K562 (cell line): ENCODE data around the gene RAD50. TPM values are rescaled to one million over a fixed set of nuclear protein-coding genes. Genes with fewer than 3 reads are reported as not detected.

Source experiments
- ELF4 ChIP-seq: fragments of 450-650 bp; formaldehyde crosslinking; IDR thresholded peaks from 2 replicates; pipeline ENCODE4 v1.4.0; 2022; ENCODE audit warnings: missing genetic modification characterization
- GATAD2A ChIP-seq: fragments of 450-650 bp; IDR thresholded peaks from 2 replicates; pipeline ENCODE4 v1.6.1; 2017
- HDAC6 ChIP-seq: IDR thresholded peaks from 2 replicates; pipeline ENCODE4 v1.6.1; 2012; ENCODE audit warnings: low read depth, mild to moderate bottlenecking, control low read depth, inconsistent platforms, low read length, moderate library complexity
- HNRNPK ChIP-seq: fragments of 200-400 bp; formaldehyde crosslinking; IDR thresholded peaks from one replicate; pipeline ENCODE4 v1.6.1; 2018; ENCODE audit warnings: mild to moderate bottlenecking, low read depth, low read length; ENCODE audit not compliant: poor library complexity, severe bottlenecking
- MAFK ChIP-seq: IDR thresholded peaks from 2 replicates; pipeline ENCODE4 v1.6.1; 2011; ENCODE audit warnings: low read length, improper control_type of control experiment
- MTA1 ChIP-seq: fragments of 450-650 bp; IDR thresholded peaks from 2 replicates; pipeline ENCODE4 v1.6.1; 2017; ENCODE audit warnings: borderline replicate concordance
- NFATC3 ChIP-seq: fragments of 450-650 bp; IDR thresholded peaks from 2 replicates; pipeline ENCODE4 v1.6.1; 2017; ENCODE audit warnings: mild to moderate bottlenecking
- RBFOX2 ChIP-seq: fragments of 200-400 bp; formaldehyde crosslinking; IDR thresholded peaks from 2 replicates; pipeline ENCODE4 v1.6.1; 2017; ENCODE audit warnings: low read depth, mild to moderate bottlenecking, low read length, moderate library complexity
- SMAD1 ChIP-seq: fragments of 150-350 bp; IDR thresholded peaks from 2 replicates; pipeline ENCODE4 v1.6.1; 2014; ENCODE audit warnings: low read length, low read depth; ENCODE audit not compliant: partially characterized antibody
- SMAD3 ChIP-seq: fragments of 450-650 bp; formaldehyde crosslinking; conservative IDR thresholded peaks from 2 replicates; pipeline ENCODE4 v1.4.0; 2020; ENCODE audit warnings: mild to moderate bottlenecking
- SMARCA4 ChIP-seq: fragments of 450-650 bp; IDR thresholded peaks from 2 replicates; pipeline ENCODE4 v1.6.1; 2016
- SMARCC2 ChIP-seq: fragments of 450-650 bp; IDR thresholded peaks from 2 replicates; pipeline ENCODE4 v1.6.1; 2017; ENCODE audit warnings: antibody characterized with exemption, moderate library complexity, mild to moderate bottlenecking, low read depth
- TAL1 ChIP-seq: fragments of 450-650 bp; IDR thresholded peaks from 2 replicates; pipeline ENCODE4 v1.6.1; 2016; ENCODE audit warnings: mild to moderate bottlenecking
- ZMIZ1 ChIP-seq, 2 experiments: fragments of 150-350 bp in 1 of 2; IDR thresholded peaks; 2 replicates each; pipeline ENCODE4 v1.6.1; 2012 to 2016; ENCODE audit warnings: low read depth in 2 of 2, low read length in 2 of 2, mild to moderate bottlenecking in 1 of 2, moderate library complexity in 1 of 2
- ZNF146 ChIP-seq: IDR thresholded peaks from one replicate; pipeline ENCODE4 v1.6.1; 2018; ENCODE audit warnings: missing compliant biosample characterization; ENCODE audit not compliant: unreplicated experiment
- ZNF217 ChIP-seq: sonication (generic); formaldehyde crosslinking; IDR thresholded peaks from 2 replicates; pipeline ENCODE4 v1.8.0; 2022; ENCODE audit warnings: mild to moderate bottlenecking, missing genetic modification reagents
- ZNF23 ChIP-seq: fragments of 250-450 bp; sonication (Bioruptor Pico); IDR thresholded peaks from 2 replicates; pipeline ENCODE4 v1.4.0; 2020; ENCODE audit warnings: mild to moderate bottlenecking
- ZNF24 ChIP-seq: fragments of 450-650 bp; IDR thresholded peaks from 2 replicates; pipeline ENCODE4 v1.6.1; 2016
- ZNF316 ChIP-seq: fragments of 450-650 bp; IDR thresholded peaks from 2 replicates; pipeline ENCODE4 v1.6.1; 2016
- ZNF551 ChIP-seq: fragments of 250-450 bp; sonication (Bioruptor Pico); IDR thresholded peaks from 2 replicates; pipeline ENCODE4 v1.5.0; 2021; ENCODE audit warnings: mild to moderate bottlenecking, moderate library complexity
- polyA plus RNA-seq, 8 experiments: library from polyadenylated mRNA; depleted of rRNA in 4 of 8; stranded (reverse) in 5 of 8; unstranded in 3 of 8; fragments of >200 nt; fragmentation: Nextera tagmentation in 2 of 8; fragmentation: Illumina TruSeq in 1 of 8; extraction: Ambion mirVana in 2 of 8; extraction: Trizol in 1 of 8; gene quantifications; 2 replicates each; pipeline versions ENCODE4 v1.2.1 to v1.2.3, GENCODE V29; 2011 to 2014; ENCODE audit warnings: inconsistent platforms in 1 of 8, missing spikeins in 1 of 8
- total RNA-seq, 7 experiments: library from RNA; depleted of rRNA in 6 of 7; stranded (reverse); fragments of >200 nt in 6 of 7; fragmentation: Illumina TruSeq in 2 of 7; extraction: Trizol in 2 of 7; gene quantifications; 2 replicates each; pipeline versions ENCODE4 v1.2.1 to v1.2.3, GENCODE V29; 2011 to 2021; ENCODE audit warnings: low replicate concordance in 1 of 7
- TF ChIP-seq, protein P1 (sequence below), 2 experiments: fragments of 450-650 bp; IDR thresholded peaks; 2 replicates each; pipeline ENCODE4 v1.6.1; 2018; ENCODE audit warnings: mild to moderate bottlenecking in 2 of 2, low read depth in 1 of 2; ENCODE audit not compliant: partially characterized antibody in 2 of 2
- TF ChIP-seq, protein P2 (sequence below), 2 experiments: fragments of 450-650 bp; conservative IDR thresholded peaks; 2 replicates each; pipeline ENCODE4 v1.6.1; 2017; ENCODE audit warnings: mild to moderate bottlenecking in 2 of 2, moderate library complexity in 2 of 2

RAD50 gene
- total and polyA plus RNA-seq, 9 of the 15 experiments (the other 6 are each of a cell fraction or from before 2014, with no cell fraction given), result 15.3 to 74.2 (median 44.1) TPM

GRCh38 chr5:132651838-132652469 is 95.2 kb downstream of the RAD50 start (continued):
- peak; percentile 86 for TF ChIP-seq SMAD1
- no peak for TF ChIP-seq ZNF146
- TF ChIP-seq SMARCC2, result peak; percentile 93
- no peak for TF ChIP-seq ZNF23 (CRISPR knock-in tag)
- TF ChIP-seq SMARCA4, result peak; percentile 96
- TF ChIP-seq HDAC6, result no peak
- TF ChIP-seq MTA1, result peak; percentile 87
- peak; percentile 56; the same call in 1 of the 2 replicates for TF ChIP-seq ZNF24
- TF ChIP-seq ZMIZ1 (IDR thresholded peaks at IDR 0.05; ENCODE audit: low read depth in 2 of 2, low read length in 2 of 2), result peak in 1 of 2 experiments; percentile 99; a peak in 2 of 4 replicates
- no peak for TF ChIP-seq ZNF551 (CRISPR knock-in tag)
- no peak for TF ChIP-seq ZNF217 (CRISPR knock-in tag)
- peak; percentile 100 for TF ChIP-seq TAL1
- TF ChIP-seq MAFK, result no peak
- TF ChIP-seq, protein P1, sequence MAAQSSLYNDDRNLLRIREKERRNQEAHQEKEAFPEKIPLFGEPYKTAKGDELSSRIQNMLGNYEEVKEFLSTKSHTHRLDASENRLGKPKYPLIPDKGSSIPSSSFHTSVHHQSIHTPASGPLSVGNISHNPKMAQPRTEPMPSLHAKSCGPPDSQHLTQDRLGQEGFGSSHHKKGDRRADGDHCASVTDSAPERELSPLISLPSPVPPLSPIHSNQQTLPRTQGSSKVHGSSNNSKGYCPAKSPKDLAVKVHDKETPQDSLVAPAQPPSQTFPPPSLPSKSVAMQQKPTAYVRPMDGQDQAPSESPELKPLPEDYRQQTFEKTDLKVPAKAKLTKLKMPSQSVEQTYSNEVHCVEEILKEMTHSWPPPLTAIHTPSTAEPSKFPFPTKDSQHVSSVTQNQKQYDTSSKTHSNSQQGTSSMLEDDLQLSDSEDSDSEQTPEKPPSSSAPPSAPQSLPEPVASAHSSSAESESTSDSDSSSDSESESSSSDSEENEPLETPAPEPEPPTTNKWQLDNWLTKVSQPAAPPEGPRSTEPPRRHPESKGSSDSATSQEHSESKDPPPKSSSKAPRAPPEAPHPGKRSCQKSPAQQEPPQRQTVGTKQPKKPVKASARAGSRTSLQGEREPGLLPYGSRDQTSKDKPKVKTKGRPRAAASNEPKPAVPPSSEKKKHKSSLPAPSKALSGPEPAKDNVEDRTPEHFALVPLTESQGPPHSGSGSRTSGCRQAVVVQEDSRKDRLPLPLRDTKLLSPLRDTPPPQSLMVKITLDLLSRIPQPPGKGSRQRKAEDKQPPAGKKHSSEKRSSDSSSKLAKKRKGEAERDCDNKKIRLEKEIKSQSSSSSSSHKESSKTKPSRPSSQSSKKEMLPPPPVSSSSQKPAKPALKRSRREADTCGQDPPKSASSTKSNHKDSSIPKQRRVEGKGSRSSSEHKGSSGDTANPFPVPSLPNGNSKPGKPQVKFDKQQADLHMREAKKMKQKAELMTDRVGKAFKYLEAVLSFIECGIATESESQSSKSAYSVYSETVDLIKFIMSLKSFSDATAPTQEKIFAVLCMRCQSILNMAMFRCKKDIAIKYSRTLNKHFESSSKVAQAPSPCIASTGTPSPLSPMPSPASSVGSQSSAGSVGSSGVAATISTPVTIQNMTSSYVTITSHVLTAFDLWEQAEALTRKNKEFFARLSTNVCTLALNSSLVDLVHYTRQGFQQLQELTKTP (IDR thresholded peaks at IDR 0.05; ENCODE audit: low read depth in 1 of 2, partially characterized antibody in 2 of 2), result peak in 1 of 2 experiments; percentile 80
- TF ChIP-seq NFATC3, result no peak
- no peak for TF ChIP-seq GATAD2A
- TF ChIP-seq SMAD3 (CRISPR knock-in tag), result no peak
- no peak for TF ChIP-seq RBFOX2
- TF ChIP-seq, protein P2, sequence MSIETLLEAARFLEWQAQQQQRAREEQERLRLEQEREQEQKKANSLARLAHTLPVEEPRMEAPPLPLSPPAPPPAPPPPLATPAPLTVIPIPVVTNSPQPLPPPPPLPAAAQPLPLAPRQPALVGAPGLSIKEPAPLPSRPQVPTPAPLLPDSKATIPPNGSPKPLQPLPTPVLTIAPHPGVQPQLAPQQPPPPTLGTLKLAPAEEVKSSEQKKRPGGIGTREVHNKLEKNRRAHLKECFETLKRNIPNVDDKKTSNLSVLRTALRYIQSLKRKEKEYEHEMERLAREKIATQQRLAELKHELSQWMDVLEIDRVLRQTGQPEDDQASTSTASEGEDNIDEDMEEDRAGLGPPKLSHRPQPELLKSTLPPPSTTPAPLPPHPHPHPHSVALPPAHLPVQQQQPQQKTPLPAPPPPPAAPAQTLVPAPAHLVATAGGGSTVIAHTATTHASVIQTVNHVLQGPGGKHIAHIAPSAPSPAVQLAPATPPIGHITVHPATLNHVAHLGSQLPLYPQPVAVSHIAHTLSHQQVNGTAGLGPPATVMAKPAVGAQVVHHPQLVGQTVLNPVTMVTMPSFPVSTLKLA (conservative IDR thresholded peaks at IDR 0.05), result peak in 1 of 2 experiments; percentile 49; a peak in 1 of 4 replicates
- TF ChIP-seq HNRNPK, result no peak
- TF ChIP-seq ELF4, result peak; percentile 62; the same call in 1 of the 2 replicates
- TF ChIP-seq ZNF316, result no peak
